Measurements from ENCODE around the gene HPSE2.

Gene HPSE2

DNA sequence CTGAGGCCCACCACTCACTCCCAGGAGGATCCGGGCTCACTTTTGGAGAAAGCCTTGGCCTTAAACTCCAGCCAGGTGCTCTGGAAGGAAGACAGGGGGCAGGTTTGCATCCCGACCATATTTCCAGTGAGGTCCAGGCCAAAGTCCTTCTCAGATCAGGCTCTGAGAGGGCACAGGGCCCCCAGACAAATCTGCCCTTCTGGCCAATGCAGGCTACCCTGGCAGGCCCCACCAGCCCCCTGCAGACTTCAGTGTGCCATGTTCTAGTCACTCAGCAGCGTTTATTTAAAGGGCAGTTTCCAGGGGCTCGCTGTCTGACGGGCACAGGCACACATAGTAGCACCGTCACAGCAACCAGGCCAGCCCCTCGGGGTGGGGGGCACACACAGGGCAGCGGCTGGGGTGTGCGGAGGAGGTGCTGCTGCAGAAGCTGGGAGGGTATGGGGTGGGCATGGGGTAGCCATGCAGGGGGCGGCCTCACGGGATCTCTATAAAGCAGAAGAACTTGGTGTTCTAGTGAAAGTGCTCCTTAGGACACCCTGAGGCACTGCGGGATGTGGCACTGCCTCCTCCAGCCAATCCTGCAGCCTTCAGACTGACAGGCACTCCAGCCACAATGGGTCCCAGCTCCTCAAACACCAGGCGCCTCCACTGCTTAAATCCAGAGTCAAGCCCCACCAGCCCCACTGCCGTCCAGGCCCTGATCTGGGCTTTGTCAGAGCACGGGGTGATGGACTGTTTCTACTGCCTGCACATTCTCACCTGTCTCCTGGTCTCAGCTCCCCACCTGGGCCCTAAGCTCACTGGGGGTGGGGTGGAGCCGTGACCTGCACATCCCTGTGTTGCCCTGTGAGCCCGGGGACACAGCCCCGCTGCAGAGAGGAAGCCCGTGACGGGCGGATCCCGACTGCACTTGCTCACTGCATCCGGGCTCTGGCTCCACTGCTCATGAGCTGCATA lies 811.1 kb downstream of the HPSE2 start:
- H3K36me3 Mint-ChIP-seq, result no peaks in the 10 kb centered on the region
- no peak overlapping the region for H3K4me3 Mint-ChIP-seq
- H3K9me3 Mint-ChIP-seq (ENCODE audit: low read depth), result no peaks in the 10 kb centered on the region
- H3K27me3 Mint-ChIP-seq, result no peaks in the 10 kb centered on the region
- H3K27ac Mint-ChIP-seq, result no peak overlapping the region
- no peaks in the 10 kb centered on the region for H3K4me1 Mint-ChIP-seq (ENCODE audit: low read depth)

- H3K4me1 Mint-ChIP-seq (ENCODE audit: low read depth), result no peaks in the 10 kb centered on the region
- H3K27me3 Mint-ChIP-seq, result no peaks in the 10 kb centered on the region
- no peaks in the 10 kb centered on the region for H3K36me3 Mint-ChIP-seq
- H3K27ac Mint-ChIP-seq, result no peak overlapping the region
- H3K9me3 Mint-ChIP-seq (ENCODE audit: low read depth), result no peaks in the 10 kb centered on the region
- H3K4me3 Mint-ChIP-seq, result no peak overlapping the region
These were observed 811.9 kb downstream of the HPSE2 start for GRCh38 chr10:98423691-98424120.

GRCh38 chr10:98422182-98422581 lies 813.5 kb downstream of the HPSE2 start:
- no peaks in the 10 kb centered on the region for H3K27me3 Mint-ChIP-seq
- no peaks in the 10 kb centered on the region for H3K9me3 Mint-ChIP-seq (ENCODE audit: low read depth)
- no peaks in the 10 kb centered on the region for H3K36me3 Mint-ChIP-seq
- H3K4me3 Mint-ChIP-seq, result no peak overlapping the region
- H3K27ac Mint-ChIP-seq, result no peak overlapping the region
- H3K4me1 Mint-ChIP-seq (ENCODE audit: low read depth), result no peaks in the 10 kb centered on the region

DNA sequence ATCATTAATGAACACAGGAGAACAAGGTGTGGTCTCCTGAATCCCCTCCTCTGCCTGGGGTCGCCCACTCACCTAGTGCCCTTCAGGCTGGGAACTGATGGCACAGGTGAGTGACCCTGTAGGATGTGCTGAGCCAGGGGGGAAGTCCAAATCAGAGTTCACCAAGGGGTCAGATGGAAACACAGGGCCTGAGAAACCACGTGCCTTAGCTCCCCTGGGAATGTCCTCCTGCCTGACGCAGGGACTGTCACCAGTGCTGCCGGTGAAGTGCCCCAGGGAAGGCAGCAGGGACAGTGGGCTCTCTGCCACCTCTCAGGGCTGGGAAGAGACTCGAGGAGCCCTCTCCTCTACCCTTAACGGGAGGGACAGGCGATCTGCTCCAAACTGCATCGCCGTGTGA lies 814.9 kb downstream of the HPSE2 start:
- Mint-ChIP-seq H3K27me3 (no peaks in the 10 kb centered on the region), H3K4me3 (no peak overlapping the region), H3K4me1 (ENCODE audit: low read depth) (no peaks in the 10 kb centered on the region), H3K36me3 (no peaks in the 10 kb centered on the region), H3K27ac (no peak overlapping the region), H3K9me3 (ENCODE audit: low read depth) (no peaks in the 10 kb centered on the region)

DNA sequence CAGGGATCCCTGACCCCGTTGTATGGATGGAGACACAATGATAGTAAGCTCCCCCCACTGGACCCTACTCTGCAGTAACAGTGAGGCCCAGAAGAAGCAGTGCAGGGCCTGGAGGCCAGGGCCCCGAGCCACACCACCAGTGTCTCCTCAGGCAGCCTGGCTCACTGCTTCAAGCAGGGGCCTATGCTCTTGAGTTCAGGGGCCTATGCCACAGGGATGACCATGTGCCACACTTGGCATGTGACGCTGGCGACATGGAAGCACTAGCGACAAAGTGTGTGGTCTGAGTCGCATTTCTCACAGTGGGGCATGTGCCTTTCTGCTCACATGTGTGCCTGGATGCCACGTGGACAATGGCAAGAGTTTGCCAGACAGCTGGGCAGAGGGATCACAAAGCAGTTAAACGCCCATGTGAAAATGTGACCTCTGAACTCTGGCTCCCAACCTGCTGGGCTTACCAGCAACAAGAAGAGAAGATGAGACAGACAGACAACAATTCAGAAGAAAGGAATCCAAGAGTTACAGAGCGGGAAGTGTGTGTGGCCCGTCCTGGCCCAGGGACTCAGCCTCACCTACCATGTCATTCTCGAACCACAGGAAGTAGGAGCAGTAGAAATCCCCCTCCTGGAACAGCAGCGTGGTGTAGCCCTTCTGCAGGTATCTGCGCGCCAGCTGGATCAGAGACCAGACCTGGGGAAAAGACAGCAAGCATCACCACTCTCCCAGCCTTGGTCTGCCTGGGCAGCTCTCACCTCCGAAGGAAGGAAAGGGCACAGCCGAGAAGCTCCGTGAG lies 816.0 kb downstream of the HPSE2 start:
- Mint-ChIP-seq H3K4me3 (no peak overlapping the region), H3K27ac (no peak overlapping the region), H3K27me3 (no peaks in the 10 kb centered on the region), H3K4me1 (ENCODE audit: low read depth) (peaks cover 3% of the 10 kb centered on the region), H3K9me3 (ENCODE audit: low read depth) (no peaks in the 10 kb centered on the region), H3K36me3 (no peaks in the 10 kb centered on the region)

DNA sequence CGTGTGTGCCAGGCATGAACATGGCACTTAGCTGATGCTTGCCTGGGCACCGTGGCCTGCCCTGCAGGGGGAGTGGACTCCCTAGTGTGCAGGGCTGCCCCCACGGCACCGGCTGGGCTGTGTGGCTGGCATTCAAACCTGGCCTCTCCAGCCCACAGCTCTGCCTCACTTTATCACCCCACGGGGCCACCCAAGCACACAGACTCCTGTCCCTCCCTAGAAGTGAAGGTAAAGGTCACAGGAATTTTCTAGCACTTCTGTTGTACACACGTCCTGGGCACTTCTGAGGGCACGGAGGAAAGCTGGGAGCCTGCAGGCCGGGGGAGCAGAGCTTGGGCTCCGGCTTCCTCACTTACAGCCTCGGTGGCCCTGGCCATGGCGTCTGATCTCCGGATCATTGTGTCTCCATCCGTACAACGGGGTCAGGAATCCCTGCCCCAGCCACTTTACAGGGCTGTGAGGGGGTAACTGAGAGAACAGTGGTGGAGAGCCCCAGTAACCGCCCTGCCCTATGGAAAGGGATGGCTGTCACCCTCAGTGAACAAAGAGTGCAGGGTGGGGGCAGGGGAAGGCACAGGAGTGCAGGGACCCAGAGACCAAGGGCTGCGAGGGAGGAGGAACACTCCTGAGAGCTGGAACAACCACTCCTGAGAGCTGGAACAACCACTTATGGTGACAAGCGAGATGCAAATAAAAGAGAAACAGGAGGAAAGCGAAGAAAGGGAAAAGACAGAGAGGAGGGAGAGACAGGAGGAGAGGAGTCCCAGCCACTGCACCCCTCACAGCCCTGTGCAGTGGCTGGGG lies 816.8 kb downstream of the HPSE2 start:
- H3K36me3 Mint-ChIP-seq, result no peaks in the 10 kb centered on the region
- H3K9me3 Mint-ChIP-seq (ENCODE audit: low read depth), result no peaks in the 10 kb centered on the region
- H3K4me3 Mint-ChIP-seq, result no peak overlapping the region
- H3K27ac Mint-ChIP-seq, result no peak overlapping the region
- H3K27me3 Mint-ChIP-seq, result no peaks in the 10 kb centered on the region
- H3K4me1 Mint-ChIP-seq (ENCODE audit: low read depth), result peaks cover 10% of the 10 kb centered on the region

DNA sequence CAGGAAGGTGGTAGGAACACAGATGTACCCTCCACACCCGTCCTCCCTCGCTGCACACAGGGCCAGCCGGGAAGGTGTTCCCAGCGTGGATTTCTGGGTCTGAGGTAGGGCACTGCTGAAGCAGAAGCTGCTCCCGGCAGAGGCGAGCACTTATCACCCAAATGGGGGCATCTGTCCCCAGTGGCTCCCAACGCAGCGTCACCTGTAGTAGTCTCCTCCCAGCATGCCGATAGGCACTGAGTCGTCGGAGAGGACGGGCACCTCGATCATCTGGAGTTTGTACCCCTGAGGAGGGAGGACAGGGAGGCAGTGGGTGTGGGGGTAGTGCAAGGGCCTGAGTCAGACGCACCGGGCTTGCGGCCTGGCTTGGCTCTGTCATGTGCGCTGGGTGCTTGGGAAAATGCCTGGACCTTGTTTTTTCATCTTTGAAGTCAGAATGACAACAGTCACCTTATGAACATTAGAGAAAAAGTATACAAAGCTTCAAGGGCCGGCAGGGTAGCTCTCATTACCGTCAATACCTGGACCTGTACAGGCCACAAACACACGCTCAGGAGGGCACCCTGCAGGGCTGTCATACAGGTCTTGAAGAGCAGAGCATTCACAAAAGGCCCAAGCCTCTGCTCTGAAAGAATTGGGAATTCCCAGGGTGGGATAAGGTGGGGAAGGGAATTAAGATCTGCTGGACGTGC lies 817.5 kb downstream of the HPSE2 start:
- Mint-ChIP-seq H3K27ac (no peak overlapping the region), H3K4me1 (ENCODE audit: low read depth) (peaks cover 12% of the 10 kb centered on the region), H3K27me3 (no peaks in the 10 kb centered on the region), H3K4me3 (no peak overlapping the region), H3K36me3 (no peaks in the 10 kb centered on the region), H3K9me3 (ENCODE audit: low read depth) (no peaks in the 10 kb centered on the region)

DNA sequence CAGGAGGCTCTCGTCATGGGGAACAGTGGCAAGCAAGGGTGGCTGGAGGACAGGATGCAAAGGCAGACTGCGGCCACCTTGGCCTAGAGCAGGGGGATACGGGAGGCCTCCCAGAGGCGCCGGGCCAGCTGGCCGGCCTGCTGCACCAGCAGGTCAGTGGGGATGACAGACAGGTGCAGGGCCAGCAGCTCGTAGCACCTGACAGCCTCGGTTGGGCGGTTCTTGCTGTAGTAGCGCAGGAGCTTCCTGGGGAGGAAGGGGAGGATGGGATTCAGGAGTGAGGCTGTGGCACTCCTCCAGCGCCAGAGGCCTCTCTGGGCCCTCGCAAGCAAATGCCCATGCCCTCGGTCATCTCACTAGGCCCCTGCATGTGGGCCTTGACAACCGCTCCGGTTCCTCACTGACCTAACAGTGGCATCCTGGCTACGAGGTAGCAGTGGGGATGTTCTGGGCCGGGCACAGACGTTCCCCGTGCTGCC lies 818.1 kb downstream of the HPSE2 start:
- no peaks in the 10 kb centered on the region for H3K27me3 Mint-ChIP-seq
- no peaks in the 10 kb centered on the region for H3K36me3 Mint-ChIP-seq
- no peaks in the 10 kb centered on the region for H3K9me3 Mint-ChIP-seq (ENCODE audit: low read depth)
- H3K4me3 Mint-ChIP-seq, result no peak overlapping the region
- peak overlapping the region; percentile 68 for H3K27ac Mint-ChIP-seq
- H3K4me1 Mint-ChIP-seq (ENCODE audit: low read depth), result peaks cover 17% of the 10 kb centered on the region

GRCh38 chr10:98416606-98417388 lies 818.9 kb downstream of the HPSE2 start:
- no peaks in the 10 kb centered on the region for H3K36me3 Mint-ChIP-seq
- peaks cover 20% of the 10 kb centered on the region for H3K4me1 Mint-ChIP-seq (ENCODE audit: low read depth)
- H3K27me3 Mint-ChIP-seq, result no peaks in the 10 kb centered on the region
- no peaks in the 10 kb centered on the region for H3K9me3 Mint-ChIP-seq (ENCODE audit: low read depth)
- no peak overlapping the region for H3K4me3 Mint-ChIP-seq
- H3K27ac Mint-ChIP-seq, result peak overlapping the region; percentile 68

GRCh38 chr10:98415731-98416119 lies 819.9 kb downstream of the HPSE2 start:
- H3K4me3 Mint-ChIP-seq, result peak overlapping the region; percentile 53
- peak overlapping the region; percentile 64 for H3K27ac Mint-ChIP-seq
- H3K9me3 Mint-ChIP-seq (ENCODE audit: low read depth), result no peaks in the 10 kb centered on the region

GRCh38 chr10:98414932-98415730 lies 820.5 kb downstream of the HPSE2 start, which contains the start of gene PYROXD2:
Gene PYROXD2, minus strand, starts transcription at chr10:98415182. Its CDS starts 47 bp downstream, at chr10:98415135.
- no peaks in the 10 kb centered on the region for H3K27me3 Mint-ChIP-seq
- H3K27ac Mint-ChIP-seq, result peak within 1 kb of the TSS; percentile 86
- peak within 1 kb of the TSS; percentile 90 for H3K4me3 Mint-ChIP-seq
- peaks cover 21% of the 10 kb centered on the region for H3K4me1 Mint-ChIP-seq (ENCODE audit: low read depth)
- no peaks in the 10 kb centered on the region for H3K9me3 Mint-ChIP-seq (ENCODE audit: low read depth)
- H3K36me3 Mint-ChIP-seq, result no peaks in the 10 kb centered on the region

More at GRCh38 chr10:98415731-98416119, 819.9 kb downstream of the HPSE2 start:
- H3K27me3 Mint-ChIP-seq, result no peaks in the 10 kb centered on the region
- peaks cover 21% of the 10 kb centered on the region for H3K4me1 Mint-ChIP-seq (ENCODE audit: low read depth)
- H3K36me3 Mint-ChIP-seq, result no peaks in the 10 kb centered on the region

GRCh38 chr10:98414578-98414931 lies 821.1 kb downstream of the HPSE2 start:
- no peaks in the 10 kb centered on the region for H3K36me3 Mint-ChIP-seq
- H3K9me3 Mint-ChIP-seq (ENCODE audit: low read depth), result no peaks in the 10 kb centered on the region
- H3K27me3 Mint-ChIP-seq, result no peaks in the 10 kb centered on the region
- H3K4me3 Mint-ChIP-seq, result peak overlapping the region; percentile 90
- H3K4me1 Mint-ChIP-seq (ENCODE audit: low read depth), result peaks cover 21% of the 10 kb centered on the region
- H3K27ac Mint-ChIP-seq, result peak overlapping the region; percentile 86

DNA sequence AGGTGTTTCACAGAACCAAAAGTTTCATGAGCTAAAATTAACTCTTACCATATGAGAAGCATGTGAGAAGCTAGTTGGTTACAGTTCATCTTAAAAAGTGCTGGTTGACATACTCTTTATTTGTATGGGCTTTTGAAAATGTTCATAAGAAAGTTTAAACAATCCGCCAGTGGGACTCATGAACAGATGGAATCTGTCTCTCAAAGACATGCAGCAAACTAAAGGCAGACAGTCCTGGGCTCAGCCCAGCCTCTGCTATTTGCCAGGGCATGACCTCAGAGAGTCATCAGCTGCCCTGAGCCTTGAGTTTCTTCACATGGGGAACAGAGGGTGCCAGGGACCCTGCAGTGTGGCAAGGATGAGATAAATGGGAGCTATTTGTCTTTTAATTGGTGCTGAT lies 823.9 kb downstream of the HPSE2 start:
- no peaks in the 10 kb centered on the region for H3K27me3 Mint-ChIP-seq
- H3K27ac Mint-ChIP-seq, result no peak overlapping the region
- no peaks in the 10 kb centered on the region for H3K9me3 Mint-ChIP-seq (ENCODE audit: low read depth)
- H3K4me1 Mint-ChIP-seq (ENCODE audit: low read depth), result peaks cover 21% of the 10 kb centered on the region
- no peak overlapping the region for H3K4me3 Mint-ChIP-seq
- no peaks in the 10 kb centered on the region for H3K36me3 Mint-ChIP-seq
